HG03097 (cell line): Measurements from ENCODE around the gene RNF224.
A peak's percentile ranks its signal among the peaks of the same experiment; 100 is the strongest.

ENCODE experiments used
- ATAC-seq: cut with Tn5 transposase; IDR thresholded peaks from one replicate; pipeline ENCODE4 v1.9.1; 2021; ENCODE audit not compliant: unreplicated experiment, low FRiP score

Gene RNF224

DNA sequence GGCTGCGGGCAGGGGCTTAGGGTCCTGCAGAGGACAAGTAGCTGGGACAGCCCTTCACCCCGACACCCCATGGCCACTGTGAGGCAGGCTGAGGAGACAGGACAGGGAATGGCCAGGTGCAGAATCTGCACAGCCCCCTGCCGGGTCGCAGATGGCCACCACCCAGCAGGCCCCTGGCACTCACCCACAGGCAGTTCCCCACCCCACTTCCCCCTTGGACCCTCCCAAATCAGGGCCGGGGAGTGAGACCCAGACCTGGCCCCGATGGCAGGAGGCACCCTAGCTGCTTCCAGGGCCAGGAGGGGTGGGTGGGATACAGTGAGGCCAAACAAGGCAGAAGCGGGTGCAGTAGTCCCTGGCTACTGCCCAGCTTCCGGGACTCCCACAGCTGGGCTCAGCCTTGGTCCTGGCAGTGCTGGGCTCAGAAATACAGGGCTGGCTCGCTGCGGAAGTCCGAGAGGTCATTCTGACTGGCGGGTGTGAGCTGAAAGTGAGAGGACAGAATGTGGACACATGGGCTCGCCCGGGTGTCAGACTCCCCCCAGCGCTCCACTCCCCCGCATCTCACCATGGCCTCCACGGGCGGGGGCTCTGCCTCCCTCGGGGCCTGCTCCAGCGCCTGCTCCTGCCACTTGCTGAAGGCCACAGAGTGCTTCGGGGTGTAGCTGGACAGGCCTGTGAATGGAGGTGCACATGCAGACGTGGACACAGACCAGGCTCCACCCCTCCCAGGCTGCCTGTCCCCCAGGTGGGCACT is 35.4 kb upstream of the RNF224 start:
- no peak for ATAC-seq

DNA sequence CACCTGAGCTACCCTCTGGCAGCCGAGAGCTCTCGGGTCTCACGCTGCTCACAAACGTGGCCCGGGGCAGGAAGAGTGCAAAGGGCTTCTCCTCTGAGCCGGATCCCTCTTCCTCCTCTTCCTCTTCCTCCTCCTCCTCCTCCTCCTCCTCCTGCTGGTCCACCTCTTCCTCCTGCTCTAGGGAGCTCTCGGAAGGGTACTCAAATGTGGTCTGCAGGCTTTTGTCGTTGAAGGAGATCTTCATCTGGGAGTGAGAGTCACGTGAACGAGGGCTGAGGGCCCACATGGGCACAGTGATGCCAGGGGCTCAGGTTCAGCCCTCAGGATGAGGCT is 34.9 kb upstream of the RNF224 start:
- no peak for ATAC-seq

DNA sequence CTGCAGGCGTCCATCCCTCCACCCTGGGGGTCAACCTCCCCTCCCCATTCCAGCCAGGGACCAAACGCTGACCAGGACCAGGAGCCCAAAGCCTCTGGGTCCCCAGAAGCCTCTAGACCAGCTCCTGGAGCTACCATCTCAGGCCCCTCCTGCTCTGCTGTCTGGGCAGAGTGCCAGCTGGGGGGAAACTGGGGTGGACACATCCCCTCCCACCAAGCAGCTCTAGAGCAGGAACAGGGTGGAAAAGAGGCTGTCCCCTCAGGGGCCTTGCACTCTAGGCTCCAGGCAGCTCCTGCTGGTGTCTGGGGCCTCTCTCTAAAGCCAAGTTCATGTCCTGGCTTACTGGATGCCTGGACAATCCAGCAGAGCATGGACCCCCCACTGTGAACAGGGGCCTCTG is 34.4 kb upstream of the RNF224 start:
- no peak for ATAC-seq

DNA sequence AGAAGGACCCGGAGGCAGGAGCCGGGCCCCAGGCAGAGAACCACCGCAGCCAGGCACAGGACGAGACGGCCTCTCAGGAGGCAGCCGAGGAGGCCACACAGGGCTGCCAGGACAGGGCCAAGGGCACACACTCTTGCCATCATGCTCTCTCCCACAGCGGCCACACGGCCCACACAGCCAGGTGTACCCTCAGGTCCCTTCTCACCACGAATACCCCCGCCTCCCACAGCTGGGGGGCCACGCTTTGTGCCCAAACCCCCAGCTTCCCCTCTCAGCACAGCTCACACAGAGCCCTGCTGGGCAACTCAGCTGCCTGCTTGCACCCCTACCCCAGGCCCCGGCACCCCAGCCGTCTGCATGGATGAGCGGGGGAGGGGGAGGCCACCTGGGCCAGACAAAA is 33.5 kb upstream of the RNF224 start:
- no peak for ATAC-seq

DNA sequence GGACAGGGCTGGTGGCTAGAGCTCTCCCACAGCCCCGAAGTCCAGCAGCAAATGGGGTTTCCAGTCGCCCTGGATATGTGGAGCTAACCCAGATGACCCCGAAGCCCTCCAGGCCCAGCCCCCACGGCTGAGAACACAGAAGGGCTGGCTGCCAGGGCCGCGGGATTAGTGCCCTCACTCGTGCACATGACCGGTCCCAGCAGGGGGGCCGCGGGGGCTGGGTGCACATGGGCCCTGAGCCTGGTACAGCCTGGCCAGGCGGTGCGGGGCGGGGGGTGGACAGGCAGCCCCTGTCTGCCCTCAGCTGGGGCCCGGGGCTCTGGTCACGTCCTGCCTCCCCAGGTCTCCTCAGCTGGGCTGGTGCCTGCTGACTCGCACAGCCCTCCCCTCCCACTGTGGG is 32.9 kb upstream of the RNF224 start:
- ATAC-seq, result no peak

DNA sequence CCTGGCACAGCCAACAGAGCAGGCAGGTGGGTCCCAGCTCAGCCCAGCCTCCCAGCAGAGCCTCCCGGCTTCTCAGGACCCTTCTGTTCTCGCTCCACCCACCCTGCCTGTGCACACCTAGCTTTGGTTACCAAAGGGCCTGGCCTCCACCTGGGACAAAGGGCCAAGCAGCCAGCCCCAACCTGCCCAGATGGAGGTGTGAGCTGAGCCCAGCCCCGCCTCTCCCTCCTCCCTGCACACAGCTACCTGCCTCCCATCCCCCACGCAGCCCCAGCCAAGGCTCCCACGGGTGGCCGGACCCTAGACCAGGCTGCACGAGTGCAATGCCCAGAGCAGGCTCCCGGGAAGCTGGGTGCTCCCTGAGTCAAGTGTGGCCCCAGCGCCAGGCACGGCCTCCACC is 32.4 kb upstream of the RNF224 start:
- no peak for ATAC-seq

DNA sequence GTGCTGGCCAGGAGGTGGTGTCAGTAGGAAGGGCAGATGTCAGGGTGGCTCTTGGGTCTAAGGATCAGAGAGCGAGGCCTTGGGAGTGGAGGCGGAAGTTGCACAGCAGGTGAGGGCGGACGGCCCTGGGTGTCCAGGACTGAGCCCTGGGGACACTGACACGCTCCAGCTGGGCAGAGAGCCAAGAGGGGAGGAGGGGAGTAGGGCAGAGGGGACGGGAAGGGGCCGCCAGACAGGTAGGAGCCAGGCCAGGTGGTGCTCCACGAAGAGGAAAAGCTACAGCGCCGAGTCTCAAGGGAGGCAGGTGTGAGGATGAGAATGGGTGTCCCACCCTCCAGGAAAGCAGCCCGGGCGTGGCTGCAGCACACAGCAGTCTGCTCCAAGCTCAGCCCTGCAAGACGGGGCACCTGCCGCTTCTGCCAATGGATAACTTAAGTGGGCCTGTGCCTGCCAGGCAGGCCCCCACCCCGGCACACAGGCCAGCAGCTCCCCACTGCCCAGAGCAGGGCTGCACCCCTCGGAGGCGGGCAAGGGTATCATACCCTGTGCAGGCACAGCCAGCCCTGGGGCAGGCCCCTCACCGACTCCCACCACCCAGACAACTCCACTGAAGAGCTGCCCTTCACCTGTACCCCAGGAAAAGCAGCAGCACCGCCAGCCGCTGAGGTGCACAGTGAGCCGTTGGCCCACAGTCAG is 31.6 kb upstream of the RNF224 start:
- no peak for ATAC-seq

DNA sequence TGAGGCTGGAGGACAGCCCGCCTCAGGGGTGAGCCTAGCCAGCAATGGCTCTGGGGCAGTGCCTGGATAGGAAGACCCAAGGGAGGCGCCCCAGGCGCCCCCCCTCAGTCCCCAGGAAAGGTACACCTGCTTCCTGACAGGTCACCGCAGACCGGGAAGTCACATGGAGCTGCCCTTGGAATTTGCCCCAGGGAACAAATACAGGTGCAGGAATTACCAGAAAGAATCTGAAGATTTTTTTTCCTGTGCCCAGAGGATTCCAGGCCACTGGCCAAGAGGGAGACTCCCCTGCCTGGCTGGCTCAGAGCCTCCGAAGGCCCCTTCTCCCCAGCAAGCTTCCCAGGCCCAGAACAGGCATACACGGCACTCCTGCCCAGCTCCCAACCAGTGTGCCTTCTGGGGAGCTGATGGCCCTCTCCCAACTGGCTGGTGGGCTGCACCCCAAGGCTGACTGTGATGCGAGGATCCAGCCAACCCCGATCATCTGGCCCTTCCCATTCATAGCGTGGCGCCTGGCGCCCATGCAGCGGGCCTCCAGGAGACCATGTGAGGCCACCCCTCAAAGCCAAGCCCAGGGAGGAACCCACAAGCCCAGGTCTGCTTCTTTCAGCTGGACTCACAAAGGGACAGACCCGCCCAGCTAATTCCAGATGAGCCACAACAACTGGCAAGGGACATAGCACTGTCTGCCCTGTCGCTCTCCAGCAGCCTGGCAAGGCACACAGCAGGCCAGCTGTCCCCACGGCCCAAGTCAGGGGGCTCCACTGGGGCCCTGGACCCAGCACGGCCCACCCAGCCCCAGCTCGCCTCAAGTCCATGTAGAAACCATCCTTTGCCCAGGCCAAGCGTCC is 29.0 kb upstream of the RNF224 start:
- no peak for ATAC-seq

DNA sequence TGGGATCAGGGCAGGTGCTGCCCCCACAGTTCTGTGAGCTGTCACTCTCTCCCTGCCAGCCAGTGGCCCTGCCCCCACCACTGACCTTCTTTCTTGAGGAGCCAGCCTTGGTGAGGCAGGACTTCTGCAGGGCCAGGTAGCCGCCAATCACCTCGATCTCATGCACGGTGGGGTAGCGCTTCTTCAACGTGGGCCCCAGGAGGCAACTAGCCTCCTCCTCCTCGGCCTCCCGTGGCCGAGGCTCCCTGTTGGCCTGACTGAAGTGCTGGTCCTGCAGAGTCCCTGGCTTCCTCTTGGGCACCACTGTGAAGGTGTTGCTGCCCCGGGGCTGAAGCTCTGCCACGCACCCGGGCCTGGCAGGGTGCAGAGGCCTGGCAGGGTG is 28.4 kb upstream of the RNF224 start:
- ATAC-seq, result no peak

DNA sequence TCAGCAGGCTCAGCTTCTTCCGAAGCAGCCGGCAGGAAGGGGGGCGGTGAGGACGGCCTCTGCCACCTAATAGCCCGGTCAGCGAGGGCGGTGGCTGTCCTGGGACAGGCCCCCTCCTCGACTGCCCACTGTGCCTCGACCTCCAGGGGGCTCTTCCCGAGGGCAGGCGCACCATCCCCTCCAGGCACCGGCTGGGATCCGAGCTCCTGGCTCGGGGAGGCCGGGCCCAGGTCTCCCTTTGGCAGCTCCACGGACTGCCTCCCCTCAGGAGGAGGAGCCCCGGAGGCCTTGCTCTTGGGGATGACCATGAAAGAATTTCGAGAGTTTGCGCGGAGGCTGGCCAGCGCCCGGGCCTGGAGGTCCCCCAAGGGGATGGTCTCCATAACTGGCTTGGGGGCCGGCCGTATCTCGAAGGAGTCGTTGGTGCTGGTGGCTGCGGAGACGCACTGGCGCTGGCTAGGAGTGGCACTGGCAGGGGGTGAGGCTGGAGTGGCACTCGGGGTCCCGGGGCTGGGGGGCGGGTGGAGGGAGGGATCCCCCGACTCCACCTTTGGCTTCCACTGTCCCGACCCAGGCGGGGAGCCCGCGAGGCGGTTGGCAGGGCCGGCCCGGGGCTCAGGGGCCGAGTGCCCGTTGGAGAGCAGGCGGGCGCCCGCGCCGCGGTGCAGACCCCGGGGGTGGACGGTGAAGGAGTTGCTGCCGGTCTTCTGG is 27.7 kb upstream of the RNF224 start:
- ATAC-seq, result no peak

DNA sequence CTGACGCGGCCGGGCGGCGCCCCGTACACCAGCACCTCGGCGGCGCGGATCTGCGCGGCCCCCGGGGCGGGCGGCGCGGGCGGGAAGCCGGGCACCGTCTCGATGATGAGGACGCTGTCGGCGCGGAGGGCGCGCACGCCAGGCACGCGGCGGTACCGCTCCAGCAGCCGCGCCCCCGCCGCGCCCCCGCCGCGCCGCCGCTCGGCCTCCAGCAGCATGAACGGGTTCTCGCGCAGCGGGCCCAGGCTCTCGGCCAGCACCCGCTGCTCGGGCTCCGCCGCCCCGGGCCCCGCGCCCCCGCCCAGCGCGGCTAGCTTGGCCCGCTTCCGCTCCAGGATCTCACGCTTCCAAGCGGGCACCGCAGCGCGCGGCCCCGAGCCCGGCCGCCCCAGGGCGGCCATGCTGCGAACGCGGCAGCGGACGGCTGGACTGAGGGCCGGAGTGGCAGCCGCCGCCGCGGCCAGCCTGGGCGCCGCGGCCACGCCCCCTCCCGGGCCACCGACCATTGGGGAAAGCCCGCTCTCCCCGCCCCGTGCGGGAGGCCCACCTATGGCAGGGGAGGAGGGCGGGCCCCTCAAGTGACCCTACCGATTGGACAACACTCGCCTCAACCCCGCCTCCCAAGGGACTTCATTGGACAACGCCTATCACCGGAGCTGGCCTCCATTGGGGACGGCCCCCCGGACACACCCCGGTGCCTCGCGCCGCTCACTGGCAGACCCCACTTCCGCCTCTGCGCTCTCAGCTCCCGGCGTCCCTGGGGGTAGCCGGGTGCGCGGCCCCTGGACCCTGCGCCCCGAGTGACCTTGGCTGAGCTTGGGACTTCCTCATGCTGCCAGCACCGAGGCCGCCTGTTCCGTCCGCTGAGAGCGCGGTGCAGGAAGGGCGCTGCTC is 26.7 kb upstream of the RNF224 start, which contains the start of gene TPRN:
TPRN (minus strand) TSS at position 431 of the 894 bp plus-strand sequence; CDS start at position 401, 30 bp downstream.
- ATAC-seq, result peak; percentile 81

DNA sequence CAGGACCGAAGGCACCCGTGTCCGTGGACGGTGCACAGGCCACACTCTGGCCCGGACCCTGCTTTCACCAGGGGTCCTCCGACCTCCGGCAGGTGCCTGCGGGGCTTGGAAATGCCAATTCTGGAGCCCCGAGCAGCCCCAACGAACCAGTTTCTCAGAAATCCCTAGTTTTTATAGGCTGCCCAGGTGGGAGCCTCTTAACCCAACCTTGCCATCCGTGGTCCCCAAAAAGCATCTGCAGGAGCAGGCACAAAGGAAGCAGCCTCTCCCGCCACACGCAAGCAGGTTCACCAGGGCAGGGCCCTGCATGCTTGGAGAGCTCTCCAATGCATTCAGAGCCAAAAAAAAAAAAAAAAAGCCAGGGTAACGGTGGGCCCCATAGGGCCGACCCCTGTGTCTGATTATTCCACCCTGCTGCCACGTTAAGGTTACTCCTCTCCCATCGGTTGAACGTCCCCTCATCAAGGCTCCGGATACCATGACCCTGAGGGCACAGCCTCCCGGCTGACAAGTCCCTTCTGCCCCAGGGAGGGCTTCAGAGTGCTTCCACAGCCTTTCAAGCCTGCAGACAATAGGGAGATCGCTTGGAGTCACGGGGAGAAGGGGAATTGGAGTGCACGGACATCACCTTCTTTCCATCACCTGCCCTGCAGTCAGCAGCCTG is 26.0 kb upstream of the RNF224 start:
- ATAC-seq, result no peak

DNA sequence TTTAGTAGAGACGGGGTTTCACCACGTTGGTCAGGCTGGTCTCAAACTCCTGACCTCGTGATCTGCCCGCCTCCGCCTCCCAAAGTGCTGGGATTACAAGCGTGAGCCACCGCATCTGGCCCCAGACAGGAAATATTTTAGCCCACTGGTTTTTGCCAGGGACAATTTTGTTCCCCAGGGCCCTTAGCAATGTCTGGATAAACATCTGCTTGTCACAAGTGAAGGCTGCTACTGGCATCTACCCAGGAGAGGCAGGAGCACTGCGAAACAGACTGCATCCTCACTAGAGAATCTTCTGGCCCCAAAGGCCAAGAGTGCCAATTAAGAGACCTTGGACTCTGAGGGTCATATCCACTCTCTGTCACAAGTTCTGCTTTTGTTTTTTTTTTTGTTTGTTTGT is 24.3 kb upstream of the RNF224 start:
- no peak for ATAC-seq

DNA sequence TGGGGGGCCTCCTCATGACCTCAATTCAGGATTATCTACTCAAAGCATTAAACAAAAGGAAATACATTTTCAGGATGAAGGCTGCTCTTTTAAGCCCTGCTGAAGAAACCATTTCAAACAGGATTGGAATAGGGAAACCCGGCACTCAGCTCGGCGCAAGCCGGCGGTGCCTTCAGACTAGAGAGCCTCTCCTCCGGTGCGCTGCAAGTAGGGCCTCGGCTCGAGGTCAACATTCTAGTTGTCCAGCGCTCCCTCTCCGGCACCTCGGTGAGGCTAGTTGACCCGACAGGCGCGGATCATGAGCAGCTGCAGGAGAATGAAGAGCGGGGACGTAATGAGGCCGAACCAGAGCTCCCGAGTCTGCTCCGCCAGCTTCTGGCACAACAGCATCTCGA is 22.6 kb upstream of the RNF224 start:
- no peak for ATAC-seq

DNA sequence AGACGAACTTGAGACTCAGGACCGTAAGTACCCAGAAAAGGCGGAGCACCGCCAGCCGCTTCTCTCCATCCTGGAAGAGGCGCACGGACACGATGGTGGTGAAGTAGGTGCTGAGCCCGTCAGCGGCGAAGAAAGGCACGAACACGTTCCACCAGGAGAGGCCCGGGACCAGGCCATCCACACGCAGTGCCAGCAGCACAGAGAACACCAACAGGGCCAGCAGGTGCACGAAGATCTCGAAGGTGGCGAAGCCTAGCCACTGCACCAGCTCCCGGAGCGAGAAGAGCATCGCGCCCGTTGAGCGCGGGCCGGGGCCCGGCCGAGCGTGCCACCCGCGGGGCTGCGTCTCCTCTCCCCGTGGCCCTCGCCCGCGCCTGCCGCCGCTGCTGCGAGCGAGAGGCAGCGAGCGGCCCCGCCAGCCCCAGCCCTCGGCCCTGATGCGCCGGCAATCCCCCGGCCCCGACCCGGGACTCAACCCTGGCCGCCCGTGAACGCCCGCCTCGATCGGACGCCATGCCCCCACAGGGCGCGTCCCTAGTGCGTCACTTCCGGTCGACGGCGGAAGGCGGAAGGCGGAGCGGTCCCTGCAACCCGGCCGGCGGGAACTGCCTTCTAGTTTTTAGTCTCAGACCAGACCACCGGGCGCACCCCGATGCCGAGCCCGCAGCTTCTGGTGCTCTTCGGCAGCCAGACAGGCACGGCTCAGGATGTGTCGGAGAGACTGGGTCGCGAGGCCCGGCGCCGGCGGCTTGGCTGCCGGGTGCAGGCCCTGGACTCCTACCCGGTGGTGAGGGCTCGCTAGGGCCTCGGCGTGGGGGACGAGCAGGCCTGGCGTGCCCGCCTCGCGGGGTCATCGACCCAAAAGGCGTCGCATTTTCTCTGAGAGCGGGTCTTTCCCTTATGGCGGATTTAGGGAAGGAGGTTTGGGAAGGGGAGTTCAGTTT is 21.9 kb upstream of the RNF224 start, which contains the start of the genes NDOR1 and TMEM203:
NDOR1 (plus strand) TSS at position 575 of the 944 bp plus-strand sequence; CDS start at position 653, 78 bp downstream.
TMEM203 (minus strand) TSS at position 523 of the 944 bp plus-strand sequence; CDS start at position 289, 234 bp downstream.
- peak; percentile 40 for ATAC-seq

DNA sequence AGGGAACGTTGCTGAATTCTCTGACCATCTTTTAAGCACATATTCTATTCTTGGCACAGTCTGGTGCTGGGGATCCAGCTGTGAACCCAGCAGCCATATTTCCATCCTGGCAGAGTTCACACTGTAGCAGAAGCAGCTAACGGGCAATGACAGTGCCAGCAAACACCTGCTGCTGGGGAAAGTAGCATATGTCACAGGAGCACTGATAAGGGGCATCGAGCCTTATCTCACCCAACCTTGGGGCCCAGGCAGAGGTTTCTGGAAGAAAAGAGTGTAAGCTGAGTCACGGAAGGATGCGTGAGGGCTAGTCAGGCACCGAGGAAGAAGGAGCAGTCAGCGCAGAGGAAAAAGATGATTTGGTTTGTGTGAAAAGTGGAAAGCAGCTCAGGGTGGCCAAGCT is 20.7 kb upstream of the RNF224 start:
- no peak for ATAC-seq

DNA sequence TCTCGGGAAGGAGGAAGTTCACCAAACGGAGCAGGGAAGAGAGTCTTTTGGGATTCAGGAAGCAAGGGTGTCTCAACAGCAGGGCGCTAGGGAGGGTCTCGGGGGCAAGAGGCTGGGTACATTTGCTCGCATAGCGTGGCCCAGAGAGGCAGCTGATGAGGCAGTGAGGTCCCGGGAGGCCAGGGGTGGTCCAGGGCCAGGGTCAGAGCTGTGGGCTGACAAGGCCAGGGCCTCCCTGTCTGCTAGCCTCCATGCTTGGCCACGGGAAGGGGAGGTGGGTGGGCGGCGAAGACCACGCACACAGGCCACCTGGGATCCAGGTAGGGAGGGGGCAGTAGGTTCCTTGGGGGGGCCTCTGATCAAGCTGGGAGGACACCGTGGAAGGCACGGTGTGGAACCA is 15.8 kb upstream of the RNF224 start:
- ATAC-seq, result no peak

DNA sequence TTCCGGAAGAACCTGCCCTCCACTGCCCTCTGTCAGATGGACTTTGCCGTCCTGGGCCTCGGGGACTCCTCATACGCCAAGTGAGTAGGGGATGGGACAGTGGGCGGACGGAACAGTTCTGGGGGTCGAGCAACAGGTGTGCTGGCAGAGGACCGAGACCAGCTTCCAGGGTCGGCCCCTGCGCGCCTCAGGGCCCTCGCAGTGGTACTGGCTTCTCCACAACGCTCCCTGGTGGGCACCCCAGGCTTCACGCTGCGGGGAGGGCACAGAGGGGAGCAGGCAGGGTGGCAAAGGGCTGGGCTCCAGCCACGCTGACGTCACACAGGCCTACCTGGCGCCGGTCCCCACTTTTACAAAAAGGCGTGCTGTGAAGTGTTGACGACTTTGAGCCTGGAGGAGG is 14.8 kb upstream of the RNF224 start:
- ATAC-seq, result no peak
